ENCODE data around the gene IRAG1. TPM values are rescaled to one million over a fixed set of nuclear protein-coding genes. Genes with fewer than 3 reads are reported as not detected.

Gene IRAG1
- total RNA-seq, 1 experiment from 2014 or later, result 0.21 TPM

GRCh38 chr11:10646005-10646404 lies 47.5 kb downstream of the IRAG1 start:
- in situ Hi-C loops (cut with HindIII; ENCODE audit: low pct_unique_long_range_greater_than_20kb, low sequenced_read_pairs), result no loop called here
- CTCF ChIA-PET, result interaction anchor here (0.5 to 0.7 kb wide), 2 partner anchors 9 to 240 kb away, joined by 3 to 9 read pairs; no protein-coding TSS in a partner anchor

GRCh38 chr11:10645212-10645795 lies 48.3 kb downstream of the IRAG1 start:
- in situ Hi-C loops (cut with HindIII; ENCODE audit: low pct_unique_long_range_greater_than_20kb, low sequenced_read_pairs), result no loop called here
- H3K36me3 ChIP-seq (ENCODE audit: control insufficient read depth, insufficient read depth, low read length), result no peaks in the 10 kb centered on the region
- no peaks in the 10 kb centered on the region for H3K9me3 ChIP-seq (ENCODE audit: control insufficient read depth, insufficient read depth, low read depth, low read length)
- no peaks in the 10 kb centered on the region for H3K27me3 ChIP-seq (ENCODE audit: control insufficient read depth, insufficient read depth, low read length)
- ATAC-seq (no peak), DNase-seq (ENCODE audit: low read depth, low spot score) (no peak)
- BruUV-seq (replicated peaks), result no TSS peak
- intact Hi-C loops (cut with micrococcal nuclease; ENCODE audit: unreplicated experiment), result no loop called here
- ChIA-PET POLR2A (no interaction called here), CTCF (interaction anchor here (0.6 kb wide), 1 partner anchor 133 kb away, joined by 3 read pairs; no protein-coding TSS in a partner anchor)
- H3K4me1 ChIP-seq (ENCODE audit: control insufficient read depth, insufficient read depth, low read length), result no peaks in the 10 kb centered on the region
- TF ChIP-seq CTCF (IDR thresholded peaks at IDR 0.05), result no peak
- no peak overlapping the region for H3K4me3 ChIP-seq (ENCODE audit: low read depth in 2 of 2, low read length in 2 of 2)
- no peak overlapping the region for H3K27ac ChIP-seq (ENCODE audit: low read length)

More at GRCh38 chr11:10646005-10646404, 47.5 kb downstream of the IRAG1 start:
- POLR2A ChIA-PET, result no interaction called here
- Histone ChIP-seq H3K9me3 (ENCODE audit: control insufficient read depth, insufficient read depth, low read depth, low read length) (no peaks in the 10 kb centered on the region), H3K27me3 (ENCODE audit: control insufficient read depth, insufficient read depth, low read length) (no peaks in the 10 kb centered on the region), H3K4me3 (ENCODE audit: low read depth in 2 of 2, low read length in 2 of 2) (no peak overlapping the region), H3K36me3 (ENCODE audit: control insufficient read depth, insufficient read depth, low read length) (no peaks in the 10 kb centered on the region), H3K27ac (ENCODE audit: low read length) (no peak overlapping the region), H3K4me1 (ENCODE audit: control insufficient read depth, insufficient read depth, low read length) (no peaks in the 10 kb centered on the region)
- ATAC-seq, result no peak
- TF ChIP-seq SIN3A (IDR thresholded peaks at IDR 0.05; ENCODE audit: borderline replicate concordance, insufficient read depth, low read depth, low read length), result no peak
- TF ChIP-seq TCF7L2 (IDR thresholded peaks at IDR 0.05; ENCODE audit: low read depth, low read length), result no peak
- TF ChIP-seq REST (IDR thresholded peaks at IDR 0.05; ENCODE audit: insufficient read depth in 1 of 2, low read depth in 2 of 2, low read length in 1 of 2), result no peak
- no peak for TF ChIP-seq CTCF (IDR thresholded peaks at IDR 0.05)
- TF ChIP-seq POLR2AphosphoS5 (IDR thresholded peaks at IDR 0.05; ENCODE audit: low read depth, low read length), result no peak
- intact Hi-C loops (cut with micrococcal nuclease; ENCODE audit: unreplicated experiment), result no loop called here
- DNase-seq (ENCODE audit: low read depth, low spot score), result no peak
- no TSS peak for BruUV-seq (replicated peaks)

Other genes with a start within 250 kb of the IRAG1 start
- gene AMPD3, start 238.5 kb downstream of the IRAG1 start, total RNA-seq (2021; ENCODE audit: unreplicated experiment), result 12.5 TPM
- gene RNF141, start 152.6 kb downstream of the IRAG1 start, total RNA-seq (2021; ENCODE audit: unreplicated experiment), result 35.8 TPM
- 0.31 TPM for gene LYVE1, start 125.1 kb downstream of the IRAG1 start, total RNA-seq (2021; ENCODE audit: unreplicated experiment)
- 60.1 TPM for gene CTR9, start 57.5 kb upstream of the IRAG1 start, total RNA-seq (2021; ENCODE audit: unreplicated experiment)
- 2,422 TPM for gene EIF4G2, start 115.2 kb upstream of the IRAG1 start, total RNA-seq (2021; ENCODE audit: unreplicated experiment)
- 114 TPM for gene ZBED5, start 164.3 kb upstream of the IRAG1 start, total RNA-seq (2021; ENCODE audit: unreplicated experiment)